DND-41 (cell line): ENCODE measurements around the gene TTLL5.

Source experiments
- ATAC-seq: fragments of 200-7000 bp; cut with Tn5 transposase; 3 replicates; pipeline ENCODE4 v1.9.1; 2021; ENCODE audit warnings: low read depth; ENCODE audit not compliant: insufficient read depth
- DNase-seq: peaks from one replicate; pipeline ENCODE4 v3.0.0-alpha.2; 2020
- H2AFZ ChIP-seq: 2 replicates; pipeline ENCODE4 v1.6.0; 2012; ENCODE audit warnings: low read depth, low read length
- H3K27ac ChIP-seq: 2 replicates; pipeline ENCODE4 v1.5.1; 2012; ENCODE audit warnings: low read length, inconsistent platforms
- H3K27me3 ChIP-seq: fragments of 200-600 bp; sonication (generic); 2 replicates; pipeline ENCODE4 v1.6.0; 2012; ENCODE audit warnings: low read length, mild to moderate bottlenecking, inconsistent platforms; ENCODE audit not compliant: insufficient read depth, poor library complexity
- H3K36me3 ChIP-seq: 2 replicates; pipeline ENCODE4 v1.5.1; 2012; ENCODE audit warnings: low read length, inconsistent platforms; ENCODE audit not compliant: insufficient read depth
- H3K4me1 ChIP-seq: 2 replicates; pipeline ENCODE4 v1.5.1; 2012; ENCODE audit warnings: mild to moderate bottlenecking, low read length; ENCODE audit not compliant: insufficient read depth
- H3K4me2 ChIP-seq: 2 replicates; pipeline ENCODE4 v1.6.0; 2012; ENCODE audit warnings: mild to moderate bottlenecking, moderate library complexity, low read length, inconsistent platforms; ENCODE audit not compliant: insufficient read depth
- H3K4me3 ChIP-seq, 2 experiments: fragments of 200-600 bp in 1 of 2; shearing (Covaris generic) in 1 of 2; 2 replicates each; pipeline ENCODE4 v1.5.1; 2012 to 2016; ENCODE audit warnings: inconsistent platforms in 2 of 2, low read length in 2 of 2, mild to moderate bottlenecking in 2 of 2, low read depth in 1 of 2, moderate library complexity in 1 of 2
- H3K79me2 ChIP-seq: 2 replicates; pipeline ENCODE4 v1.6.0; 2012; ENCODE audit warnings: low read length, inconsistent platforms; ENCODE audit not compliant: insufficient read depth
- H3K9ac ChIP-seq: 2 replicates; pipeline ENCODE4 v1.6.0; 2012; ENCODE audit warnings: low read depth, mild to moderate bottlenecking, inconsistent platforms, low read length, moderate library complexity
- H3K9me3 ChIP-seq: 2 replicates; pipeline ENCODE4 v1.5.1; 2012; ENCODE audit warnings: low read length, moderate library complexity, mild to moderate bottlenecking, inconsistent platforms; ENCODE audit not compliant: insufficient read depth, severe bottlenecking
- H4K20me1 ChIP-seq: 2 replicates; pipeline ENCODE4 v1.6.0; 2012; ENCODE audit warnings: low read length; ENCODE audit not compliant: insufficient read depth
- CTCF ChIP-seq: IDR thresholded peaks from 2 replicates; pipeline ENCODE4 v1.5.1; 2012; ENCODE audit warnings: borderline replicate concordance, low read length, moderate library complexity, mild to moderate bottlenecking; ENCODE audit not compliant: poor library complexity, severe bottlenecking; ENCODE audit errors: extremely low read depth
- EZH2 ChIP-seq: IDR thresholded peaks from 3 replicates; pipeline ENCODE4 v1.6.1; 2012; ENCODE audit warnings: borderline replicate concordance, low read depth, mild to moderate bottlenecking, moderate library complexity, low read length, inconsistent platforms; ENCODE audit not compliant: severe bottlenecking

The TTLL5 gene

GRCh38 chr14:75615200-75615599 is 45.8 kb upstream of the TTLL5 start:
- Histone ChIP-seq H3K9me3 (no peaks in the 10 kb centered on the region), H3K27me3 (peaks cover 18% of the 10 kb centered on the region), H2AFZ (no peak overlapping the region), H3K4me2 (no peak overlapping the region), H3K9ac (no peak overlapping the region), H3K4me1 (no peaks in the 10 kb centered on the region), H3K36me3 (no peaks in the 10 kb centered on the region), H3K79me2 (no peaks in the 10 kb centered on the region), H4K20me1 (no peaks in the 10 kb centered on the region), H3K27ac (no peak overlapping the region), H3K4me3 (no peak overlapping the region)
- TF ChIP-seq EZH2 (no peak), CTCF (no peak)
- DNase-seq: no peak
- no peak for ATAC-seq

GRCh38 chr14:75619548-75619947 is 41.5 kb upstream of the TTLL5 start:
- no peak overlapping the region for H3K27ac ChIP-seq
- no peaks in the 10 kb centered on the region for H4K20me1 ChIP-seq
- H3K9me3 ChIP-seq: no peaks in the 10 kb centered on the region
- H3K9ac ChIP-seq: no peak overlapping the region
- H3K36me3 ChIP-seq: no peaks in the 10 kb centered on the region
- no peaks in the 10 kb centered on the region for H3K79me2 ChIP-seq
- H3K4me1 ChIP-seq: no peaks in the 10 kb centered on the region
- H2AFZ ChIP-seq: no peak overlapping the region
- DNase-seq: no peak
- TF ChIP-seq EZH2: no peak
- no peak for TF ChIP-seq CTCF
- H3K27me3 ChIP-seq: peaks cover 15% of the 10 kb centered on the region
- no peak overlapping the region for H3K4me2 ChIP-seq
- no peak for ATAC-seq
- no peak overlapping the region for H3K4me3 ChIP-seq

- DNase-seq (no peak), ATAC-seq (no peak)
- Histone ChIP-seq H3K27ac (no peak overlapping the region), H3K9ac (no peak overlapping the region), H3K4me3 (no peak overlapping the region), H3K4me2 (no peak overlapping the region), H3K79me2 (no peaks in the 10 kb centered on the region), H3K27me3 (peaks cover 26% of the 10 kb centered on the region), H3K4me1 (no peaks in the 10 kb centered on the region), H3K9me3 (no peaks in the 10 kb centered on the region), H2AFZ (no peak overlapping the region), H4K20me1 (no peaks in the 10 kb centered on the region), H3K36me3 (no peaks in the 10 kb centered on the region)
- TF ChIP-seq EZH2 (no peak), CTCF (no peak)
Observed at GRCh38 chr14:75625034-75625433, 36.0 kb upstream of the TTLL5 start.

GRCh38 chr14:75626396-75626795 is 34.6 kb upstream of the TTLL5 start:
- DNase-seq (no peak), ATAC-seq (no peak)
- no peaks in the 10 kb centered on the region for H3K36me3 ChIP-seq
- H3K4me3 ChIP-seq: no peak overlapping the region
- no peak overlapping the region for H2AFZ ChIP-seq
- TF ChIP-seq EZH2 (no peak), CTCF (no peak)
- no peaks in the 10 kb centered on the region for H3K4me1 ChIP-seq
- H3K9ac ChIP-seq: no peak overlapping the region
- H3K9me3 ChIP-seq: no peaks in the 10 kb centered on the region
- H4K20me1 ChIP-seq: no peaks in the 10 kb centered on the region
- peaks cover 26% of the 10 kb centered on the region for H3K27me3 ChIP-seq
- H3K27ac ChIP-seq: no peak overlapping the region
- H3K79me2 ChIP-seq: no peaks in the 10 kb centered on the region
- H3K4me2 ChIP-seq: no peak overlapping the region
